HepG2 (cell line): ENCODE data around the gene PIEZO1. TPM values are rescaled to one million over a fixed set of nuclear protein-coding genes. Genes with fewer than 3 reads are reported as not detected.

Experiments
- ATAC-seq: fragments of 200-7000 bp; cut with Tn5 transposase; 3 replicates; pipeline ENCODE4 v1.9.1; 2020; ENCODE audit warnings: mild to moderate bottlenecking, moderate library complexity
- BruUV-seq: library from RNA; stranded (reverse); fragments of 400-500 nt; replicated peaks from 2 replicates; lab custom pipeline; 2021; lab: Mats Ljungman, UMichigan
- CTCF ChIA-PET: fragments of 300-600 bp; formaldehyde crosslinking; extraction: SDS; loops from one replicate; lab custom pipeline; 2021; ENCODE audit warnings: low total read pairs, inconsistent platforms, low intra/inter-chr PET ratio; lab: Yijun Ruan, JAX
- POLR2A ChIA-PET: fragments of 350-600 bp; sonication (Branson Sonifier 250); formaldehyde crosslinking; loops from one replicate; lab custom pipeline; 2020; ENCODE audit warnings: antibody characterized with exemption, inconsistent platforms; lab: Yijun Ruan, JAX
- DNase-seq: peaks from one replicate; pipeline ENCODE4 v3.0.0-alpha.2; 2015; ENCODE audit warnings: low spot score
- FAIRE-seq: peaks from 3 replicates; lab custom pipeline; 2011; peaks lifted over from hg19 to GRCh38; lab: Jason Lieb, UNC
- H2AFZ ChIP-seq: one replicate; pipeline ENCODE4 v1.6.1; 2011; ENCODE audit warnings: low read length, inconsistent platforms
- H3K27ac ChIP-seq: fragments of 300-600 bp; 3 replicates; pipeline ENCODE4 v1.8.0; 2011; ENCODE audit warnings: mixed run types, mild to moderate bottlenecking, mixed read lengths, low read length, inconsistent platforms; ENCODE audit not compliant: insufficient read depth; ENCODE audit errors: extremely low read length
- H3K27me3 ChIP-seq, 2 experiments: fragments of 200-600 bp in 1 of 2; 2 replicates in 1 of 2; 3 replicates in 1 of 2; pipeline versions ENCODE4 v1.6.0 to v1.8.0; 2011; ENCODE audit warnings: low read length in 2 of 2, mild to moderate bottlenecking in 2 of 2, moderate library complexity in 2 of 2, inconsistent platforms in 1 of 2; ENCODE audit not compliant: insufficient read depth in 2 of 2, control insufficient read depth in 1 of 2
- H3K36me3 ChIP-seq, 2 experiments: fragments of 200-600 bp in 1 of 2; replicated peaks in 1 of 2; 2 replicates in 1 of 2; 3 replicates in 1 of 2; pipeline versions ENCODE4 v1.5.1 to v1.8.0; 2011; ENCODE audit warnings: low read length in 2 of 2, inconsistent platforms in 1 of 2; ENCODE audit not compliant: insufficient read depth in 2 of 2, control insufficient read depth in 1 of 2
- H3K4me1 ChIP-seq: 2 replicates; pipeline ENCODE4 v1.5.1; 2012; ENCODE audit warnings: low read length, inconsistent platforms; ENCODE audit not compliant: insufficient read depth
- H3K4me2 ChIP-seq: 2 replicates; pipeline ENCODE4 v1.6.0; 2011; ENCODE audit warnings: low read depth, low read length, inconsistent platforms
- H3K4me3 ChIP-seq, 3 experiments: fragments of 200-600 bp in 1 of 3; sonication (generic), shearing (Covaris generic) in 1 of 3; replicated peaks in 1 of 3; 2 replicates each; pipeline ENCODE4 v1.5.1; 2011 to 2016; ENCODE audit warnings: low read length in 3 of 3, inconsistent platforms in 2 of 3, low read depth in 2 of 3, mild to moderate bottlenecking in 2 of 3, control low read depth in 1 of 3, mixed read lengths in 1 of 3; ENCODE audit not compliant: insufficient read depth in 1 of 3
- H3K79me2 ChIP-seq: one replicate; pipeline ENCODE4 v1.6.1; 2011; ENCODE audit warnings: low read length, inconsistent platforms; ENCODE audit not compliant: insufficient read depth
- H3K9ac ChIP-seq: 2 replicates; pipeline ENCODE4 v1.6.0; 2011; ENCODE audit warnings: mild to moderate bottlenecking, low read depth, low read length, inconsistent platforms; ENCODE audit not compliant: insufficient read depth
- H3K9me3 ChIP-seq: 2 replicates; pipeline ENCODE4 v1.5.1; 2012; ENCODE audit warnings: mild to moderate bottlenecking, low read length
- H4K20me1 ChIP-seq: 2 replicates; pipeline ENCODE4 v1.6.0; 2011; ENCODE audit warnings: inconsistent platforms, mild to moderate bottlenecking, low read length, moderate library complexity; ENCODE audit not compliant: insufficient read depth
- AGO2 ChIP-seq: fragments of 200-400 bp; formaldehyde crosslinking; optimal IDR thresholded peaks from 2 replicates; pipeline ENCODE3; 2017; ENCODE audit warnings: mild to moderate bottlenecking, low read depth, low read length, moderate library complexity
- GLMP ChIP-seq: sonication (generic); formaldehyde crosslinking; IDR thresholded peaks from 2 replicates; pipeline ENCODE4 v1.9.0; 2021; ENCODE audit warnings: missing genetic modification reagents, mild to moderate bottlenecking, borderline replicate concordance
- HNF1B ChIP-seq: sonication (generic); formaldehyde crosslinking; IDR thresholded peaks from 2 replicates; pipeline ENCODE4 v1.5.1; 2020; ENCODE audit warnings: mild to moderate bottlenecking, moderate library complexity, missing genetic modification reagents
- NBN ChIP-seq: fragments of 450-650 bp; conservative IDR thresholded peaks from 2 replicates; pipeline ENCODE4 v1.6.1; 2017
- RXRB ChIP-seq: IDR thresholded peaks from 2 replicates; pipeline ENCODE4 v1.6.1; 2016; ENCODE audit warnings: borderline replicate concordance, missing genetic modification reagents, missing compliant biosample characterization
- ZNF44 ChIP-seq: sonication (generic); formaldehyde crosslinking; IDR thresholded peaks from 2 replicates; pipeline ENCODE4 v1.5.1; 2020; ENCODE audit warnings: mild to moderate bottlenecking, missing genetic modification reagents
- WGBS: methylation state at CpG from one replicate; pipeline ENCODE4 v1.1.6; 2017; ENCODE audit warnings: low lambda C conversion rate; 5-methylcytosine and 5-hydroxymethylcytosine counted together
- in situ Hi-C: cut with HindIII; loops from 2 replicates; pipeline ENCODE4 v1.10.0; 2017; ENCODE audit warnings: low pct_unique_long_range_greater_than_20kb; ENCODE audit not compliant: extremely low pct_ligation_motif_present
- intact Hi-C: fragments of 100-400 bp; cut with micrococcal nuclease; formaldehyde crosslinking; loops from one replicate; pipeline ENCODE4 v1.10.0; 2022; ENCODE audit not compliant: unreplicated experiment
- polyA plus RNA-seq, 8 experiments: library from polyadenylated mRNA; depleted of rRNA in 3 of 8; stranded (reverse) in 7 of 8; unstranded in 1 of 8; fragments of >200 nt; fragmentation: Illumina TruSeq in 4 of 8; extraction: Trizol in 4 of 8; gene quantifications; 2 replicates each; pipeline versions ENCODE4 v1.2.1 to v1.2.3, GENCODE V29; 2011 to 2016; ENCODE audit warnings: low read depth in 4 of 8, missing spikeins in 1 of 8, mixed read lengths in 1 of 8; ENCODE audit not compliant: insufficient read depth in 1 of 8
- total RNA-seq, 5 experiments: library from RNA; depleted of rRNA; stranded (reverse); fragments of >200 nt; fragmentation: Illumina TruSeq; extraction: Trizol; gene quantifications; 2 replicates each; pipeline ENCODE4 v1.2.3, GENCODE V29; 2016; ENCODE audit warnings: low read depth in 1 of 5

Gene PIEZO1
- total and polyA plus RNA-seq, 2 of the 13 experiments (the other 11 are each of a cell fraction or from before 2014, with no cell fraction given) = 67.9 to 85.0 TPM

GRCh38 chr16:88754109-88754911 lies 30.7 kb downstream of the PIEZO1 start:
- CTCF ChIA-PET = no interaction called here
- intact Hi-C loops = no loop called here
- H3K36me3 ChIP-seq = peaks cover 0 to 10% of the 10 kb centered on the region in 2 experiments; a peak in 3 of 5 replicates
- WGBS = 95% methylated on average over 26 of the region's 28 CpGs
- BruUV-seq = no TSS peak
- no peaks in the 10 kb centered on the region for H3K27me3 ChIP-seq
- TF ChIP-seq AGO2 = peak; percentile 55
- no peak for TF ChIP-seq GLMP (CRISPR knock-in tag)
- TF ChIP-seq, all 625 proteins: peak for 1
- no peak overlapping the region for H3K9ac ChIP-seq
- no peak overlapping the region for H3K4me3 ChIP-seq
- no peak overlapping the region for H2AFZ ChIP-seq
- H3K79me2 ChIP-seq = peaks cover 21% of the 10 kb centered on the region
- no peak overlapping the region for H3K4me2 ChIP-seq
- DNase-seq (no peak), FAIRE-seq (no peak), ATAC-seq (no peak)
- H4K20me1 ChIP-seq = peaks cover 4% of the 10 kb centered on the region; the same call in 1 of the 2 replicates
- in situ Hi-C loops = no loop called here
- no peaks in the 10 kb centered on the region for H3K9me3 ChIP-seq
- H3K4me1 ChIP-seq = peaks cover 9% of the 10 kb centered on the region
- H3K27ac ChIP-seq = no peak overlapping the region
- POLR2A ChIA-PET = no interaction called here

- WGBS = 93% methylated on average over 11 of the region's 11 CpGs
Observed at GRCh38 chr16:88753602-88754001, 31.4 kb downstream of the PIEZO1 start.

More at GRCh38 chr16:88753602-88754001, 31.4 kb downstream of the PIEZO1 start:
- Histone ChIP-seq H2AFZ (no peak overlapping the region), H3K27ac (no peak overlapping the region), H3K27me3 (no peaks in the 10 kb centered on the region), H3K4me1 (peaks cover 3% of the 10 kb centered on the region), H3K4me2 (no peak overlapping the region), H3K36me3 (peaks cover under 1 to 10% of the 10 kb centered on the region in 2 experiments; a peak in 3 of 5 replicates), H3K4me3 (no peak overlapping the region)
- in situ Hi-C loops = no loop called here
- intact Hi-C loops = no loop called here
- no peak for DNase-seq
- BruUV-seq = no TSS peak
- CTCF ChIA-PET = no interaction called here
- TF ChIP-seq RXRB (CRISPR knock-in tag) (no peak), NBN (no peak), HNF1B (CRISPR knock-in tag) (no peak), AGO2 (peak; percentile 38), ZNF44 (CRISPR knock-in tag) (no peak)
- TF ChIP-seq, all 625 proteins: peak for 1
- no peaks in the 10 kb centered on the region for H4K20me1 ChIP-seq
- no peak for FAIRE-seq
- POLR2A ChIA-PET = no interaction called here
- H3K9ac ChIP-seq = no peak overlapping the region
- no peak for ATAC-seq
- H3K9me3 ChIP-seq = no peaks in the 10 kb centered on the region
- H3K79me2 ChIP-seq = peaks cover 17% of the 10 kb centered on the region
